HepG2 (cell line): ENCODE data around the gene MSI2. TPM values are rescaled to one million over a fixed set of nuclear protein-coding genes. Genes with fewer than 3 reads are reported as not detected.
A peak's percentile ranks its signal among the peaks of the same experiment; 100 is the strongest.

Experiments
- ARID5B ChIP-seq: IDR thresholded peaks from 2 replicates; pipeline ENCODE4 v1.4.0; 2020; ENCODE audit warnings: mild to moderate bottlenecking, missing genetic modification reagents
- E2F5 ChIP-seq: sonication (generic); formaldehyde crosslinking; conservative IDR thresholded peaks from 2 replicates; pipeline ENCODE4 v1.4.0; 2020; ENCODE audit warnings: missing genetic modification reagents
- EHMT2 ChIP-seq: fragments of 200-600 bp; sonication (generic); IDR thresholded peaks from 2 replicates; pipeline ENCODE4 v1.7.0; 2017; ENCODE audit warnings: antibody characterized with exemption, low read depth, low read length, borderline replicate concordance
- FOXP4 ChIP-seq: sonication (generic); formaldehyde crosslinking; IDR thresholded peaks from 2 replicates; pipeline ENCODE4 v1.4.0; 2020; ENCODE audit warnings: missing genetic modification reagents
- GABPA ChIP-seq, 2 experiments: IDR thresholded peaks; 2 replicates each; pipeline ENCODE4 v1.6.1; 2011 to 2016; ENCODE audit warnings: low read depth in 2 of 2, low read length in 1 of 2, missing biosample characterization in 1 of 2, missing genetic modification characterization in 1 of 2
- HNRNPL ChIP-seq: fragments of 200-400 bp; formaldehyde crosslinking; IDR thresholded peaks from 2 replicates; pipeline ENCODE4 v1.6.1; 2017; ENCODE audit warnings: mild to moderate bottlenecking, low read depth, low read length
- IRF9 ChIP-seq: sonication (generic); formaldehyde crosslinking; IDR thresholded peaks from 2 replicates; pipeline ENCODE4 v1.8.0; 2022; ENCODE audit warnings: missing genetic modification reagents, mild to moderate bottlenecking, borderline replicate concordance
- NCOA1 ChIP-seq: sonication (generic); formaldehyde crosslinking; IDR thresholded peaks from 2 replicates; pipeline ENCODE4 v1.9.0; 2021; ENCODE audit warnings: missing genetic modification reagents
- PBX2 ChIP-seq: IDR thresholded peaks from 2 replicates; pipeline ENCODE4 v1.6.1; 2016; ENCODE audit warnings: control low read depth
- PRMT3 ChIP-seq: sonication (generic); formaldehyde crosslinking; IDR thresholded peaks from 2 replicates; pipeline ENCODE4 v1.8.1; 2022; ENCODE audit warnings: low read depth, mild to moderate bottlenecking, moderate library complexity, missing genetic modification reagents, borderline replicate concordance
- SNAI1 ChIP-seq: sonication (generic); formaldehyde crosslinking; IDR thresholded peaks from 2 replicates; pipeline ENCODE4 v1.5.0; 2020; ENCODE audit warnings: mild to moderate bottlenecking, missing genetic modification reagents, borderline replicate concordance
- TBP ChIP-seq: sonication (generic); formaldehyde crosslinking; IDR thresholded peaks from 2 replicates; pipeline ENCODE4 v1.5.0; 2020; ENCODE audit warnings: missing genetic modification reagents
- TBX3 ChIP-seq: fragments of 450-650 bp; IDR thresholded peaks from 2 replicates; pipeline ENCODE4 v1.6.1; 2017; ENCODE audit warnings: antibody characterized with exemption, mild to moderate bottlenecking, inconsistent platforms, borderline replicate concordance
- ZNF160 ChIP-seq: sonication (generic); formaldehyde crosslinking; IDR thresholded peaks from 2 replicates; pipeline ENCODE4 v1.8.0; 2022; ENCODE audit warnings: mild to moderate bottlenecking, inconsistent platforms, missing genetic modification reagents
- ZNF180 ChIP-seq: sonication (generic); formaldehyde crosslinking; IDR thresholded peaks from 2 replicates; pipeline ENCODE4 v1.4.0; 2020; ENCODE audit warnings: low read depth, missing genetic modification reagents, borderline replicate concordance
- ZNF235 ChIP-seq: sonication (generic); formaldehyde crosslinking; IDR thresholded peaks from 2 replicates; pipeline ENCODE4 v1.8.1; 2023; ENCODE audit warnings: mild to moderate bottlenecking, missing genetic modification reagents, borderline replicate concordance
- ZNF496 ChIP-seq: sonication (generic); formaldehyde crosslinking; IDR thresholded peaks from 2 replicates; pipeline ENCODE4 v1.8.1; 2023; ENCODE audit warnings: mild to moderate bottlenecking, moderate library complexity, missing genetic modification reagents; ENCODE audit not compliant: insufficient replicate concordance
- ZNF775 ChIP-seq: sonication (generic); formaldehyde crosslinking; IDR thresholded peaks from 2 replicates; pipeline ENCODE4 v1.4.0; 2020; ENCODE audit warnings: missing genetic modification reagents, mild to moderate bottlenecking, moderate library complexity, borderline replicate concordance
- ZNF780A ChIP-seq: sonication (generic); formaldehyde crosslinking; IDR thresholded peaks from 2 replicates; pipeline ENCODE4 v1.8.0; 2022; ENCODE audit warnings: mild to moderate bottlenecking, missing genetic modification reagents, moderate library complexity
- ZSCAN29 ChIP-seq: sonication (generic); formaldehyde crosslinking; conservative IDR thresholded peaks from 2 replicates; pipeline ENCODE4 v1.4.0; 2020; ENCODE audit warnings: mild to moderate bottlenecking, missing genetic modification reagents
- polyA plus RNA-seq, 8 experiments: library from polyadenylated mRNA; depleted of rRNA in 3 of 8; stranded (reverse) in 7 of 8; unstranded in 1 of 8; fragments of >200 nt; fragmentation: Illumina TruSeq in 4 of 8; extraction: Trizol in 4 of 8; gene quantifications; 2 replicates each; pipeline versions ENCODE4 v1.2.1 to v1.2.3, GENCODE V29; 2011 to 2016; ENCODE audit warnings: low read depth in 4 of 8, missing spikeins in 1 of 8, mixed read lengths in 1 of 8; ENCODE audit not compliant: insufficient read depth in 1 of 8
- total RNA-seq, 5 experiments: library from RNA; depleted of rRNA; stranded (reverse); fragments of >200 nt; fragmentation: Illumina TruSeq; extraction: Trizol; gene quantifications; 2 replicates each; pipeline ENCODE4 v1.2.3, GENCODE V29; 2016; ENCODE audit warnings: low read depth in 1 of 5

Gene MSI2
- total and polyA plus RNA-seq, 2 of the 13 experiments (the other 11 are each of a cell fraction or from before 2014, with no cell fraction given), result 77.5 to 78.4 TPM

GRCh38 chr17:57530508-57530907 lies 274.2 kb downstream of the MSI2 start (continued):
- 0 out of 2 replicates have a peak, but pooled peaks have one; percentile 20 for TF ChIP-seq IRF9 (CRISPR knock-in tag)
- TF ChIP-seq EHMT2, result no peak
- no peak for TF ChIP-seq ZSCAN29 (CRISPR knock-in tag)
- no peak for TF ChIP-seq HNRNPL
- TF ChIP-seq PRMT3 (CRISPR knock-in tag), result no peak
- TF ChIP-seq ARID5B (CRISPR knock-in tag), result peak; percentile 41; the same call in 1 of the 2 replicates
- TF ChIP-seq ZNF496, result no peak
- TF ChIP-seq ZNF775 (CRISPR knock-in tag), result no peak
- no peak for TF ChIP-seq TBP (CRISPR knock-in tag)
- TF ChIP-seq SNAI1 (CRISPR knock-in tag), result no peak
- no peak for TF ChIP-seq GABPA (IDR thresholded peaks at IDR 0.05; ENCODE audit: low read depth, low read length)
- TF ChIP-seq GABPA (CRISPR knock-in tag; IDR thresholded peaks at IDR 0.05; ENCODE audit: low read depth), result no peak
- TF ChIP-seq ZNF180 (CRISPR knock-in tag), result no peak
- TF ChIP-seq FOXP4 (CRISPR knock-in tag), result peak; percentile 48; the same call in 1 of the 2 replicates
- no peak for TF ChIP-seq E2F5 (CRISPR knock-in tag)
- no peak for TF ChIP-seq ZNF160 (CRISPR knock-in tag)
- TF ChIP-seq PBX2 (CRISPR knock-in tag), result peak; percentile 25; the same call in 1 of the 2 replicates
- TF ChIP-seq ZNF780A (CRISPR knock-in tag), result no peak
- TF ChIP-seq TBX3, result no peak
- TF ChIP-seq NCOA1 (CRISPR knock-in tag), result no peak
- no peak for TF ChIP-seq ZNF235 (CRISPR knock-in tag)
